ENCODE results near the gene ITGB3BP.

Gene ITGB3BP

DNA sequence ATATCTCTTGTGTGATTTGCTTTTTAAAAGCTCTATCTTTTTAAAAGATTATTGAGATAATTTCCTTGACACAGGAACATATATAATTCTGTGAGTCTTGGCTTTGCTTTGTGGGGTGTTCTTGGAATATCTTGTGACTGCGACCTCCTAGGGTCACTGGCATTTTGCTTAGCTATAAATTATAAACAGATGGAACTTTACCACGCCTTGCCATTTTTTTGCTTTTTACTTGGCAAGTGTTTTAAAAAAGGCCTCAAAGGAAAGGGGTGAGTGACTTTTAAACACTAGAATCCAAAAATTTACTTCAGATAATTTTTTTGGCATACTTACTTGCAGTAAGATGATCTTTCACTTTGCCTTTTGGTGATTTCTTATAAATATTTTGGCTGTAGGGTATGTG lies 112.0 kb downstream of the ITGB3BP start:
- Histone ChIP-seq H3K27me3 (ENCODE audit: control insufficient read depth in 5 of 5, insufficient read depth in 4 of 5, low read length in 5 of 5) (no peaks in the 10 kb centered on the region), H3K4me1 (ENCODE audit: control insufficient read depth in 5 of 5, insufficient read depth in 5 of 5, low read length in 5 of 5) (peaks cover 0 to 2% (median 0%) of the 10 kb centered on the region in 5 donors), H3K27ac (ENCODE audit: low read depth, low read length) (no peak overlapping the region), H3K4me3 (ENCODE audit: low read depth in 1 of 5, low read length in 5 of 5) (no peak overlapping the region), H3K9ac (ENCODE audit: low read length in 5 of 5) (no peak overlapping the region), H3K36me3 (ENCODE audit: control insufficient read depth in 5 of 5, insufficient read depth in 5 of 5, low read length in 5 of 5) (peaks cover 6 to 17% (median 10%) of the 10 kb centered on the region in 5 donors), H3K9me3 (ENCODE audit: control insufficient read depth in 5 of 5, low read length in 5 of 5) (no peaks in the 10 kb centered on the region)

DNA sequence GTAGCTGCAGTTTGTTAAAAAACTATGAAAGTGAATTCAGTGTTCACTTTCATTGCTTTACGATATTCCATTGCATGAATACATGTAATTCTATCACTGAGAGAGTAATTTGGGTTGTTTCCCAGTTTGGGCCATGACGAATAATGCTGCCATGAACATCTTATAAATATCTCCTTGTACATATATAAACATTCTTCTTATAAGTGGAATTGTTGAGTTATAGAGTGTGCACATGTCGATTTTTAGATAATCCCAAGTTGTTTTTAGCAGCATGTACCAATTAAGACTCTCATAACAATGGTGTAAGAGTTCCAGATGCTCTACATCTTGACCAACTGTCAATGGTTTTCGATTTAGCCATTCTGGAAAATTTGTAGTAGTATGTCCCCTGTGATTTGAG lies 114.7 kb downstream of the ITGB3BP start:
- no peak overlapping the region for H3K4me3 ChIP-seq (ENCODE audit: low read depth in 1 of 5, low read length in 5 of 5)
- H3K27ac ChIP-seq (ENCODE audit: low read depth, low read length): no peak overlapping the region
- no peak overlapping the region for H3K9ac ChIP-seq (ENCODE audit: low read length in 5 of 5)
- peaks cover 0 to 2% (median 0%) of the 10 kb centered on the region in 5 donors for H3K4me1 ChIP-seq (ENCODE audit: control insufficient read depth in 5 of 5, insufficient read depth in 5 of 5, low read length in 5 of 5)
- peaks cover 9 to 29% (median 11%) of the 10 kb centered on the region in 5 donors for H3K36me3 ChIP-seq (ENCODE audit: control insufficient read depth in 5 of 5, insufficient read depth in 5 of 5, low read length in 5 of 5)
- H3K27me3 ChIP-seq (ENCODE audit: control insufficient read depth in 5 of 5, insufficient read depth in 4 of 5, low read length in 5 of 5): no peaks in the 10 kb centered on the region
- no peaks in the 10 kb centered on the region for H3K9me3 ChIP-seq (ENCODE audit: control insufficient read depth in 5 of 5, low read length in 5 of 5)

DNA sequence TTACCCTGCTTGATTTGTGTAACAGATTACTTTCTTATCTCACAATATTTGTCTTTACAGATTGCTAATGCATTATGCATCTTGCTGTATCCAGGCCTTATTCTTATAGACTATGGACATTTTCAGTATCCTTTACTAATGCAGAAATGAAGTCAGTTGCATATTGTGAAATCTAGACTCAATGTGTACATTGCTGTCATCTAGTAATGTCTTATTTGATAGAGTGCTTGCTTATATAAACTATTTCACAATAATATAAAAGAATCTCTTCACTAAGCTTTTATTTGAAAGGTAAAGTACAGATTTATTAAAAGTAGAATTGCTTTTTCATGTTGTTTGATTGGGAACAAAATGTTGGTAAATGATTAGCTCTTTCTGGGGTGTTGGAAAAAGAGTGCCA lies 116.0 kb downstream of the ITGB3BP start:
- H3K27ac ChIP-seq (ENCODE audit: low read depth, low read length): no peak overlapping the region
- no peaks in the 10 kb centered on the region for H3K9me3 ChIP-seq (ENCODE audit: control insufficient read depth in 5 of 5, low read length in 5 of 5)
- H3K27me3 ChIP-seq (ENCODE audit: control insufficient read depth in 5 of 5, insufficient read depth in 4 of 5, low read length in 5 of 5): no peaks in the 10 kb centered on the region
- H3K36me3 ChIP-seq (ENCODE audit: control insufficient read depth in 5 of 5, insufficient read depth in 5 of 5, low read length in 5 of 5): peaks cover 5 to 24% (median 8%) of the 10 kb centered on the region in 5 donors
- H3K4me3 ChIP-seq (ENCODE audit: low read depth in 1 of 5, low read length in 5 of 5): no peak overlapping the region
- no peak overlapping the region for H3K9ac ChIP-seq (ENCODE audit: low read length in 5 of 5)
- H3K4me1 ChIP-seq (ENCODE audit: control insufficient read depth in 5 of 5, insufficient read depth in 5 of 5, low read length in 5 of 5): peaks cover 0 to 2% (median 0%) of the 10 kb centered on the region in 5 donors

DNA sequence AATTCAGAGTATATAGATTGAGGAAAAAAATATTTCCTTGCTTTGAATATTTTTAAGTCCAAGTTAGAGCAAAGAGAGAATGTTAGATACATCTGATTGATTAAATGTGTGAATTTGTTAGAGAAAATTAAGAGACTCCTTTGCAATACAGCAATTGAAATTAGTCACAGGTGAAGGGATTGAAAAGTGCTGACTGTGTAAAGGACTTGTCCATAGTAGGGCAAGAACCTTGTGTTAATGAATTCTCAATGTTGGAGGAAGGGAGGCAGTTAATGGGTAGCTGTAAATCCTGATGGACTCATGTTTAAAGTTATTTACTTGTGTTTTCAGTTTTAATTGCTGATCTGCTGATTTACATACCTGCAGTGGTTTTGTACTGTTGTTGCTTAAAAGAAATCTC lies 117.0 kb downstream of the ITGB3BP start:
- H3K9me3 ChIP-seq (ENCODE audit: control insufficient read depth in 5 of 5, low read length in 5 of 5): no peaks in the 10 kb centered on the region
- H3K36me3 ChIP-seq (ENCODE audit: control insufficient read depth in 5 of 5, insufficient read depth in 5 of 5, low read length in 5 of 5): peaks cover 5 to 19% (median 5%) of the 10 kb centered on the region in 5 donors
- no peak overlapping the region for H3K27ac ChIP-seq (ENCODE audit: low read depth, low read length)
- H3K9ac ChIP-seq (ENCODE audit: low read length in 5 of 5): no peak overlapping the region
- H3K4me3 ChIP-seq (ENCODE audit: low read depth in 1 of 5, low read length in 5 of 5): no peak overlapping the region
- H3K27me3 ChIP-seq (ENCODE audit: control insufficient read depth in 5 of 5, insufficient read depth in 4 of 5, low read length in 5 of 5): no peaks in the 10 kb centered on the region
- H3K4me1 ChIP-seq (ENCODE audit: control insufficient read depth in 5 of 5, insufficient read depth in 5 of 5, low read length in 5 of 5): peaks cover 0 to 2% (median 0%) of the 10 kb centered on the region in 5 donors

DNA sequence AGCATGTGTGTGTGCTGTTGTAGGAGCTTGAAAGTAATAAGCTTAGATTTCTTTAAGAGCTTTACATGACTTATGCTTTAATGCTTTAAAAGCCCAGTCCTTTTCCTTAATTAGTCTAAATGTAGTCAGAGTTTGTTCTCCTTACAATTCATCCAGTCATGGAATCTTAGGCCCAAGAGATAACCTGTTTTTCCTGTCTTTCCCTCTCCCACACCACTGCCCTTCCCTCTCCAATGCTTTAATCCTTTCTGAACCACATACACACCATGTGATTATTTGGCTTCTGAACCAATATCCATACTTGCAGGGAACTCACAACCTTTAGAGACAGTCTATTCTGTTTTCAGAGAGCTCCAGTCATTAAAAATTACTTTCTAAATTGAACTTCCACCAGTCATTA lies 118.0 kb downstream of the ITGB3BP start:
- Histone ChIP-seq H3K36me3 (ENCODE audit: control insufficient read depth in 5 of 5, insufficient read depth in 5 of 5, low read length in 5 of 5) (peaks cover 5 to 19% (median 5%) of the 10 kb centered on the region in 5 donors), H3K27me3 (ENCODE audit: control insufficient read depth in 5 of 5, insufficient read depth in 4 of 5, low read length in 5 of 5) (no peaks in the 10 kb centered on the region), H3K4me1 (ENCODE audit: control insufficient read depth in 5 of 5, insufficient read depth in 5 of 5, low read length in 5 of 5) (no peaks in the 10 kb centered on the region), H3K9me3 (ENCODE audit: control insufficient read depth in 5 of 5, low read length in 5 of 5) (no peaks in the 10 kb centered on the region), H3K9ac (ENCODE audit: low read length in 5 of 5) (no peak overlapping the region), H3K27ac (ENCODE audit: low read depth, low read length) (no peak overlapping the region), H3K4me3 (ENCODE audit: low read depth in 1 of 5, low read length in 5 of 5) (no peak overlapping the region)

DNA sequence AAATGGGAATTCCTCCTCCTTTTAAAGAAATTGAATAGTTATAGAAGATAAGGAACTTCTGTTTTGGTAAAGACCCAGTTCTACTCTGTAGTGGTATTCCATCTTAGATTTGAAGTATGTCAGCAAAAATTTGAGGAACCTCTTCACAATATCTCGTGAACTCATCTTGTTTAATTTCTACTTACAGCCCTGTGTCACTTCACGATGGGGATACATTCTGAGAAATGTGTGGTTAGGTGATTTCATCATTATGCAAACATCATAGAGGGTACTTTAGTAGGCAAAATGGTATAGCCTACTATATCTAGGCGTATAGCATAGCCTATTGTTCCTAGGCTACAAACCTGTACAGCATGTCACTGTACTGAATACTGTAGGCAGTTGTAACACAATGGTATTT lies 119.6 kb downstream of the ITGB3BP start:
- H3K36me3 ChIP-seq (ENCODE audit: control insufficient read depth in 5 of 5, insufficient read depth in 5 of 5, low read length in 5 of 5): peaks cover 8 to 19% (median 11%) of the 10 kb centered on the region in 5 donors
- H3K4me1 ChIP-seq (ENCODE audit: control insufficient read depth in 5 of 5, insufficient read depth in 5 of 5, low read length in 5 of 5): no peaks in the 10 kb centered on the region
- H3K27ac ChIP-seq (ENCODE audit: low read depth, low read length): no peak overlapping the region
- no peaks in the 10 kb centered on the region for H3K9me3 ChIP-seq (ENCODE audit: control insufficient read depth in 5 of 5, low read length in 5 of 5)
- H3K9ac ChIP-seq (ENCODE audit: low read length in 5 of 5): no peak overlapping the region
- no peaks in the 10 kb centered on the region for H3K27me3 ChIP-seq (ENCODE audit: control insufficient read depth in 5 of 5, insufficient read depth in 4 of 5, low read length in 5 of 5)
- no peak overlapping the region for H3K4me3 ChIP-seq (ENCODE audit: low read depth in 1 of 5, low read length in 5 of 5)

DNA sequence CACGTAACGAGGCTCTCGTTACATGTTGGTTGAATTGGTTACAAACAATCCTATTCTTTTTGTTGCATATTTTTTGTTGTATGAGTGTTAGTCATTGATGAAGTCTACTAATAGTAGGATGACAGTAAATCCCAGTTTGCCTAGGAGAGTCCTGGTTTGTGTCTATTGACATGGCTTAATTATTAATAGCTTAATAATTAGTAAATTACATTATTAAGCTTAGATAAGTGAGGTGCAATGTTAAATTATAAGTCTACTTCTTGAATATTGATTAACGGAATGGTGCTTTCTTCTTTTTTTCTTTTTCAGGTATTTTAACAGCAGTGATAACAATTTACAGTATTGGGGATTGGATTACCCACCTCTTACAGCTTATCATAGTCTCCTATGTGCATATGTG lies 121.1 kb downstream of the ITGB3BP start:
- H3K9me3 ChIP-seq (ENCODE audit: control insufficient read depth in 5 of 5, low read length in 5 of 5): no peaks in the 10 kb centered on the region
- H3K9ac ChIP-seq (ENCODE audit: low read length in 5 of 5): no peak overlapping the region
- peaks cover 9 to 26% (median 15%) of the 10 kb centered on the region in 5 donors for H3K36me3 ChIP-seq (ENCODE audit: control insufficient read depth in 5 of 5, insufficient read depth in 5 of 5, low read length in 5 of 5)
- no peak overlapping the region for H3K4me3 ChIP-seq (ENCODE audit: low read depth in 1 of 5, low read length in 5 of 5)
- no peaks in the 10 kb centered on the region for H3K27me3 ChIP-seq (ENCODE audit: control insufficient read depth in 5 of 5, insufficient read depth in 4 of 5, low read length in 5 of 5)
- H3K27ac ChIP-seq (ENCODE audit: low read depth, low read length): no peak overlapping the region
- H3K4me1 ChIP-seq (ENCODE audit: control insufficient read depth in 5 of 5, insufficient read depth in 5 of 5, low read length in 5 of 5): no peaks in the 10 kb centered on the region

All from subcutaneous abdominal adipose tissue (tissue), 5 donors.